ENCODE results near the gene SPHK2.
"Not testable (repeated sequence)": the region's sequence is repeated elsewhere in the genome, so short reads cannot be mapped to it uniquely, and the experiment has no call there.

Gene SPHK2

GRCh38 chr19:48656840-48657474, 37.7 kb downstream of the SPHK2 start:
- DNase-seq = no peak

DNA sequence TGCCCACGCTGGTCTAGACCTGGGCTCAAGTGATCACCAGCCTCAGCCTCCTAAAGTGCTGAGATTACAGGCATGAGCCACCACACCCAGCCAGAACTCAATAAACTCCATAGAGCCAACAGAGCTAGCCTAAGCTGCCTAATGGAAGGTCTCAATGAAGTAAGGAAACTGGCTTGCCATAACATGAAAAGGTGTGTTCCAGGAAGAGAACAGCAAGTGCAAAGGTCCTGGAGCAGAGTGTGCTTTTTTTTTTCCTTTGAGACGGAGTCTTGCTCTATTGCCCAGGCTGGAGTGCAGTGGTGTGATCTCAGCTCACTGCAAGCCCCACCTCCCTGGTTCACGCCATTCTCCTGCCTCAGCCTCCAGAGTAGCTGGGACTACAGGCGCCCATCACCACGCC, 38.5 kb downstream of the SPHK2 start:
- DNase-seq = not testable (repeated sequence)

- no peak for DNase-seq
These were observed 39.2 kb downstream of the SPHK2 start for GRCh38 chr19:48658483-48658882.

GRCh38 chr19:48659768-48660167, 40.5 kb downstream of the SPHK2 start:
- DNase-seq = peak in 7 of 56 donors; percentile 3 to 53 (median 17)

DNA sequence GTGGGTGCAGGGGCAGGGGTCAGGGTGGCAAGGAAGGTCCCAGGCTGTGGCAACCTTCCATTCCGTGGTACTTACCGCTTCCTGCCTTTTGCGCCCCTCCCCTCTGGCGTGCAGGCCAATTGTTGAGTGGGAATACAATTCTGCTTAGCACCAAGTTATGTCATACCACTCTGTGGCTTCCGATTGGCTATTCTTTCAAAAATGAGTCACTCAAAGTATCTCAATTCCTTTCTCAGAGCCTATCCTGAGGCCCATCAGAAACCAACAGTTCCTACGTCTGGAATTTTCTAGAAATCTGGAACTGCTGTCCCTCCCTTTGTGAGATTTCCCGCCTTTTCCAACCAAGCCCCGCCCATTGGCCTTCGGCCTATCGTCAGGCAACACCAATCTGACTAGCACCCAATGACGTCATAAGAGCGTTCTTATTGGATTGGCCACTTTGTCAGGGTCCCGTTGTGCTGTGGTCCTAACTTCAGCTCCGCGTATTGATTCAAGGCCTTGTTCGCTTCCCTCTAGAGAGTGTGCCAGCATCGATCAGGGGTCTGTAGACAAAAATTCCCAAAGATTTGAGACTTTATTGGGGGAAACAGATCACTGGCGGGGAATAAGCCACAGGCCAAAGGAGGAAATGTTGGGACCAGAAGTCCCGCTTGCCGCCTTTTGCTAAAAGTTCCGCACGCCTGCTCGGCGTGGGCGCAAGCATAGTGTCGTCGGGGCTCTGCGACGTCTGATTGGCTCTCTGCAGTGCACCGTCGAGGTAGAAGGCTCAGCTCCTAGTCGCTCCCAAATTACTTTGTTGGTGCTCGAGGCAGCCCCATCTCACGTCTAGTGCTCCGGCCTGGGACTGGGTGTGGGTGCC, 41.8 kb downstream of the SPHK2 start:
- DNase-seq = peak in 50 of 56 donors; percentile 10 to 93 (median 60)

GRCh38 chr19:48661711-48662090, 42.4 kb downstream of the SPHK2 start:
- no peak for DNase-seq

DNA sequence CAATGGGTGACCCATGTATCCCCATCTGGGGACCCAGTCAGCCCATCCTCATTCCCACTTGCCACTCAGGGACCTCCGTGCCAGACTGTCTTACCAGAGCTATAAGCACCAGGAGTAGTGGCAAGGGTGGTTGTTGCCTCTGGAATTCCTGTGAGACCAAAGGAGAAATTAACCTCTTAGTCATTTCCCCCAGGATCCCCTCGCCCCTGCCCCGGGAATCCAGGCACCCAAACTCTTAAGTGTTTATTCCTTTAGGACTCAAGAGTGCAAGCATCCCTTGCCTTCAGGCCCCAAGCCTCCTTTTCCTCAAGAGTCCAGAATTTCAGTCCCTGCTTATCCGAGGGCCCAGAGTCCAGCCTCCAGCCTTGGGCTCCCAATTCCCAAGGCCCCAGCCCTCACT, 44.4 kb downstream of the SPHK2 start:
- no peak for DNase-seq

GRCh38 chr19:48664476-48664875, 45.2 kb downstream of the SPHK2 start:
- DNase-seq = no peak

GRCh38 chr19:48665786-48666185, 46.5 kb downstream of the SPHK2 start:
- no peak for DNase-seq

DNA sequence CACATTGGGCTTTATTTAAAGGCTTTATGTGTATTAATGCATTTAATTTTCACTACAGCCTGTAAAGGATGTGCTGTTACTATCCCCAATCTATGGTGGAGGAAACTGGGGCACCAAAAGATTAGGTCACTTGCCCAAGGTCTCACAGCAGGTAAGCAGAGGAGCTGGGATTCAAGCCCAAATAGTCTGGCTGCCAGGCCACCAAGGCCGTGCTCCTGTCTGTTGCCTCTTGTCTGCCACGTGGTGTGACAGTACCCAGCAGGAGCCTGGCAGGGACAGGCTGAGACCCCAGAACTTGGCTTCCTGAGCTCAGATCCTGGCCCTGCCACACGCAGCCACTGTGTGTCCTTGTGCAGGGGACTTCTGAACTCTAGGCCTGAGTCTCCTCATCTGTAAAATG, 49.0 kb downstream of the SPHK2 start:
- DNase-seq = no peak

GRCh38 chr19:48668761-48669160, 49.5 kb downstream of the SPHK2 start:
- no peak for DNase-seq

- no peak for DNase-seq
These were observed 50.8 kb downstream of the SPHK2 start for GRCh38 chr19:48669903-48670668.

DNA sequence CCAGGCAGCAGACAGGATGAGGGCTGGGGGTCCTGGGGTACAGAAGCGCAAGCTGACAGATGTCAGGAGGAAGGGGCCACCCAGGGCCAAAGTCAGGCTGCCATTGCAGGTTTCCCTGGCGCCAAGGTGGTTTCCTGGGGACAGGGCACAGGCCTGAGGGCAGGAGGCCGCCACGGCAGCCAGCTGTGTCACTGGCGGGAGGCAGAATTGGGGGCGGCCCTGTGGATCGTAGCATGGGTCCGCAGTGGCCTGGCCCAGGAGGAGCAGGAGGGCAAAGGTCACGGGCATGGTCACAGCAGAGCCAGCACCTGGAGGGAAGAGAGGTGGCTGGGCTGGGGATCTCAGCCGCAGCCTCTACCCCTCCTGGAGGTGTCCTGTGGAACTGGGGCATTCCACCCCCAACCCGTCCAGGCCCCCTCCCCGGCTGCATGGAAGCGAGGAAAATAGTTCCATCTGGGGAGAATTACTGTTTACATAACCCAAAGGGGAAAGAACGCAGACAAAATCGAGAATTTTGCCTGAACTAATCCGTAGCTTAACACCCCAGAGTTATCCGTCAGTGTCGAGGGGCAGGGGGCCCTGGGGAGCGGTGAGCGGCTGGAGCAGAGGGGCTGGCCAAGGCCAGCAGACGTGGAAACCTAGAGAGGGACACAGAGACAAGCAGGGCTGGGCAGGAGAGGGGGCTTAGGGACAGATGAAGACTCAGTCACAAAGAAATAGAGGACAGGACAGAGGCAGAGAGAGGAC, 51.6 kb downstream of the SPHK2 start:
- no peak for DNase-seq

DNA sequence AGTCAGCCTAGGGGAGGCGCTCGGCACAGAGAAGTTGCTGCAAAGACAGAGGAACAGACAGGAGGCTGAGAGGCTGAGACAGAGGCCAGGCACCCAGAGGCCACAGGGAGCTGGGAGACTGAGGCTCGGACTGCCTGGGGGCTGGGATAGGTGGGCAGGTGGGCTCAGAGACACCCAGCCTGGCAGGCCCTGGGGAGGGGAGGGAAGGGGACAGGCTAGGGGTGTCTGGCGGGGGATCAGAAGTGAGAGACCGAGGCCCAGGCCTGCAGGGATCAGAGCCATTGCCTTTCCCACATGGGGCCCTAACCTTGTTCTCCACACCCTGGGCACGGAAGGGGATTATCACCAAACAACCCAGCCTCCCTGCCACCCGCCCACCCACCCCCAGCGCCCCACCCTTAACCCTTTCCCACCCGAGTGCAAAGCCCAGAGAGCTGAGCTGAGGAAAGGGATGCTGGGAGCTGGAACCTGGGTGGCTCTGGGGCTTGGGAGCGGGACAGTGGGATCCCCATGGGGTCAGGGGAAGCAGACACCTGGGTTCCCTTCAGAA, 52.2 kb downstream of the SPHK2 start:
- no peak for DNase-seq

DNA sequence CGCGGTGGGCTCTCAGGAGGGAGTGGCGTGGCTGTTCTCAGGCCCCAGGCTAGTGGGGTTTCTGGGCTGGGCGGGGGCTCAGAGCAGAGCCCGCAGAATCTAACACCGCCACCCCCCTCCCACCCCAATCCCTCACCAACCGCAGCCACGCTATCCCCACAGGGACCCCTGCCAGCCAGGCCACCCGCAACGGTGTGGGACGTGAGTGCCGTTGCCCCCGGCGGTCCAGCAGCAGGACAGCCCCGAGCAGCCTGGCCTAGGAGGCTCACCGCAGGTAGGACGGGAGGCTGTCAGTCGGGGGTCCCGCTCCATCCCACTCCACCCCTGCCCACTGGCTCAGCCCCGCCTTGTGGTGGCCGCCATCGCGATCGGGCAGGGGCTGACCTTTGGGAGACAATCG, 53.7 kb downstream of the SPHK2 start, which contains the start of gene NTN5:
Gene NTN5 (minus strand): TSS at position 24 of the 400 bp plus-strand sequence. CDS start 2,031 bp downstream, outside the sequence.
- DNase-seq = no peak

- no peak for DNase-seq
These were observed 54.3 kb downstream of the SPHK2 start for GRCh38 chr19:48673436-48674100.

GRCh38 chr19:48674216-48674809, 55.0 kb downstream of the SPHK2 start:
- DNase-seq = no peak

DNA sequence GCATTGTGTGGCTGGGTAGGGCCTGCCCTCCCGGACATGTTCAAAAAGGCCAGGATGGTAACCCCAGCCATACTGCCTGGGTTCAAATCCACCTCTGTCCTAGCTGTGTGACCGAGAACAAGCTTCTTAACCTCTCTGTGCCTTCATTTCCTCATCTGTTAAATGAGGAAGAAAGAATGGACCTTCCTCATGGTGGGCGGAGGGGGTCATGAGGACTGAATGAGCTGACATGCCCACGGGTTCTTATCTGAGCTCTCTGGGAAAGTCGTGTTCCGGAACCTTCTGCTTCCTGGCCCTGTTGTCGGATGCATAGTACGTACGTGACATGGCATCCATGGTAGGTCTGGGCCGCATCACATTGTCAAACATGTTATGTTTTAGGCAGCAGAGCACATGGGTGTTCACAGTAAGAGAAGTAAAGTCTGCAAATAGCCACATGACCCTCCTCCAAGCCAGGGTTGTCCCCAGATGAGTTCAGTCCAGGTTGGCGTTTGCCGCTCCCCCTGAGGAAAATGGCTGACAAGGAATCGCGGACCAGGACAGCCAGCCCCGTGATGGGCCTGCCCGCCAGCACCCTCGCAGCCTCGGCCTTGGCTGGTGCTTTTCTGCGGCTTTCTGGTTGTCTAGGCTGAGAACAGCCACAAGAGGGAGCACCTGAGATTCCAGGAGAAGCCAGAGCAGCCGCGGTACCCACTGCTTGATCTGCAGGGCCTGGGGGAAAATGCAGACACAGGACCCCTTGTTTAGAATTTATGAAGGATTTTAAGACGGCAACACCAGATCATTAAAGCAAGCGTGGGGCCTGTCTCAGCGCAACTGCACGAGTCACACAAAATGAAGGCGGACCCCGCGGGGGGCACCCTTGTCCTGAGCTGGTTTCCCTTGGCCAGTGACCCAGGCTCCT, 55.9 kb downstream of the SPHK2 start:
- peak in 55 of 56 donors; percentile 34 to 92 (median 71) for DNase-seq

DNA sequence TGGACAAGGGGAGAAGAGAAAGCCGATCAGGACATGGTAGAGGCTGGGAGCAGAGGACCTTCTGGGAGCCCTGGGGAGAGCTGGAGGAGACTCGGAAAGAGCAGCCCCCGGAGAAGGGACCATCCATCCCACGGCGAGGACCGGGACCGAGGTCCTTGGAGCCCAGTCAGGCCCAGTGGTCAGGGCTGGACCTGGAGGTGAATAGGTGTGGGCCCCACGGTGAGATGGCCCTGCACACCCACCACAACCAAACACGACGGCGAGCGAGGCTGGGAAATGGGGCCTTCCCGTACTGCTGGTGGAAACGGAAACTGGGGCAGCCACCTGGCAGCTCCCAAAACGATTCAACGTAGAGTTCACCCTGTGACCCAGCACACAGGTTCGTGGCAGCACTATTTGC, 57.2 kb downstream of the SPHK2 start:
- no peak for DNase-seq
